ENCODE measurements around the gene FLAD1. TPM values are rescaled to one million over a fixed set of nuclear protein-coding genes. Genes with fewer than 3 reads are reported as not detected.

The FLAD1 gene
- total RNA-seq, 1 experiment from 2014 or later: 58.4 TPM

DNA sequence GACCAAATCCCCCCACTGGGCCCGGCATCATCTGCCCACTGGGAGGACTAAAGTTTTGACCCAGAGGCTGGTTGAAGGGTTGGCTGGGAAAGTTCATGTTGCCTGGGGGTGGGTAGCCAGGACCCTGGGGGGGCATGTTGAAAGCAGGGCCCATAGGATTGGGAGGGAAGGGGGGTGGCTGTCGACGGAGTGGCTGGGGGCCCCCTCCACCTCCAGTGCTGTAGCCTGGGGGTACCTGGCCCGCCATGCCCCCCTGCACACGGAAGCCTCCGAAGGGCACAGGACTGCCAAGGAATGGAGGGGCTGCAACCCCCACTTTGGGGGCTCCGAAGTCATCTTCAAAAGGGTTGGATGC, 23.7 kb upstream of the FLAD1 start:
- no peaks in the 10 kb centered on the region for H3K27me3 ChIP-seq (ENCODE audit: insufficient read depth, low read length)
- peaks cover 19% of the 10 kb centered on the region for H3K79me2 ChIP-seq (ENCODE audit: insufficient read depth, low read length)
- H4K20me1 ChIP-seq (ENCODE audit: insufficient read depth): no peaks in the 10 kb centered on the region
- ChIA-PET POLR2A (no interaction called here), CTCF (no interaction called here), RAD21 (ENCODE audit: low non-redundant PET in 1 of 2, low total read pairs in 2 of 2, uncharacterized antibody in 2 of 2, unreplicated experiment in 2 of 2) (no interaction called here)
- DNase-seq (ENCODE audit: low read depth, low spot score): no peak
- intact Hi-C loops (cut with micrococcal nuclease): no loop called here
- peaks cover 13 to 22% of the 10 kb centered on the region in 2 experiments; a peak in 2 of 4 replicates for H3K36me3 ChIP-seq (ENCODE audit: control insufficient read depth in 1 of 2, insufficient read depth in 2 of 2, low read length in 2 of 2)
- H3K27ac ChIP-seq (ENCODE audit: low read depth, low read length): no peak overlapping the region
- H3K9me2 ChIP-seq (ENCODE audit: insufficient read depth): no peaks in the 10 kb centered on the region
- H3K9me3 ChIP-seq (ENCODE audit: control insufficient read depth in 1 of 2, insufficient read depth in 1 of 2, low read depth in 1 of 2, low read length in 2 of 2): no peaks in the 10 kb centered on the region
- ATAC-seq: no peak
- H3K4me2 ChIP-seq (ENCODE audit: low read length): no peak overlapping the region
- peaks cover 27 to 57% of the 10 kb centered on the region in 2 experiments for H3K4me1 ChIP-seq (ENCODE audit: control insufficient read depth in 1 of 2, insufficient read depth in 2 of 2, low read length in 2 of 2)
- no peak for TF ChIP-seq TCF7L2 (IDR thresholded peaks at IDR 0.05; ENCODE audit: borderline replicate concordance, extremely low read depth, insufficient read depth, insufficient read length)
- TF ChIP-seq CBX3 (IDR thresholded peaks at IDR 0.05; ENCODE audit: low read depth): no peak
- no peak for TF ChIP-seq ZNF274 (IDR thresholded peaks at IDR 0.05; ENCODE audit: low read depth, low read length)
- TF ChIP-seq EGR1 (IDR thresholded peaks at IDR 0.05; ENCODE audit: low read depth): no peak
- no peak for TF ChIP-seq RAD21 (IDR thresholded peaks at IDR 0.05; ENCODE audit: low read depth)
- no peak for TF ChIP-seq POLR2A (IDR thresholded peaks at IDR 0.05; ENCODE audit: borderline replicate concordance, extremely low read depth, insufficient read depth, insufficient read length)
- no peak overlapping the region for H3K4me3 ChIP-seq (replicated peaks in 1 of 2; ENCODE audit: low read depth in 1 of 2, low read length in 2 of 2)
- H2AFZ ChIP-seq (ENCODE audit: low read depth, low read length, poor library complexity, severe bottlenecking): no peak overlapping the region
- no TSS peak for BruUV-seq (replicated peaks)
- no peak overlapping the region for H3K9ac ChIP-seq (ENCODE audit: low read length)

DNA sequence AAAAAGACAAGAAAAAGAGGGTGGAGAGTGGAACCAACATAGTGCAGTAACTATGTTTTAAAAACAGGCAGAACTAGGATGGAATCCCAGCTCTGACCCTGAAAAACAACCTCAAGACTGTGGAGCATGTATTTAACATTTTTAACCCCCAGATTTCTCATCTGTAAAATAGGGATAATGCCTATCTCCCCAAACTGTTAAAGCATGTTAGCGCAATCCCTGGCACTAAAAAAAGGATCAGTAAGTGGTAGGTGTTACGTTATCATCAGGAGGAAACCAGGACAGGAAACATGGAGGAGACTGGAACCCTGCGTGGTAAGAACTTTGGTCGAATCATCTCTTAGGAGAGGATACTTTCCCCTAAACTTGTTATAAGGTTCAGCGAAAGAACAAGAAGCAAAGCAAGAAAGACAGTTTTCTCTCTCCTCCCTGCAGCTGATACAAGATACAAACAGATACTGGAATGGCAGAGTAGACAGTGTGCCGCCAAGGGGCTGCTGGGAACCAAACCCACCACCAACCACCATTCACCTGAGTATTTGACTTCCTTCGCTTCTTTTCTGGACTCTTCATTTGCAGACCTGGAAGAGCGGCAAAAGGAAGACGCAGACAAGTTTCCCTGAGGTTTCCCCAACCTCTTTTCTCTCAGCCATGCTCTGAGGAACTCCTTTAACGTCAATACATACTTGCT, 22.6 kb upstream of the FLAD1 start:
- peak overlapping the region; percentile 82 for H3K4me2 ChIP-seq (ENCODE audit: low read length)
- H3K27ac ChIP-seq (ENCODE audit: low read depth, low read length): peak overlapping the region; percentile 92
- POLR2A ChIA-PET: interaction anchor here (0.5 to 2.4 kb wide), 4 partner anchors 12 to 413 kb away, joined by 3 to 38 read pairs (median 4); partner anchors contain the start of genes CKS1B, KCNN3 and SHC1
- H3K4me3 ChIP-seq (replicated peaks in 1 of 2; ENCODE audit: low read depth in 1 of 2, low read length in 2 of 2): peak overlapping the region; percentile 64 to 80
- BruUV-seq (replicated peaks): TSS peak; percentile 58
- peaks cover 23 to 55% of the 10 kb centered on the region in 2 experiments for H3K4me1 ChIP-seq (ENCODE audit: control insufficient read depth in 1 of 2, insufficient read depth in 2 of 2, low read length in 2 of 2)
- H3K9ac ChIP-seq (ENCODE audit: low read length): peak overlapping the region; percentile 78
- RAD21 ChIA-PET (ENCODE audit: low non-redundant PET in 1 of 2, low total read pairs in 2 of 2, uncharacterized antibody in 2 of 2, unreplicated experiment in 2 of 2): interaction anchor here (0.7 to 1.2 kb wide), 3 partner anchors 16 to 39 kb away, joined by 4 to 5 read pairs (median 5); no protein-coding TSS in a partner anchor
- H3K27me3 ChIP-seq (ENCODE audit: insufficient read depth, low read length): no peaks in the 10 kb centered on the region
- ATAC-seq (no peak), DNase-seq (ENCODE audit: low read depth, low spot score) (no peak)
- no peaks in the 10 kb centered on the region for H4K20me1 ChIP-seq (ENCODE audit: insufficient read depth)
- CTCF ChIA-PET: interaction anchor here (1.0 to 2.5 kb wide), 4 partner anchors 10 to 401 kb away, joined by 3 to 15 read pairs (median 8); partner anchors contain the start of gene SHC1
- peaks cover 16 to 32% of the 10 kb centered on the region in 2 experiments; a peak in 3 of 4 replicates for H3K36me3 ChIP-seq (ENCODE audit: control insufficient read depth in 1 of 2, insufficient read depth in 2 of 2, low read length in 2 of 2)
- intact Hi-C loops (cut with micrococcal nuclease): loop anchor here (5.0 kb wide), 1 partner anchor 37 kb away; no protein-coding TSS in a partner anchor
- peaks cover 19% of the 10 kb centered on the region for H3K79me2 ChIP-seq (ENCODE audit: insufficient read depth, low read length)
- no peaks in the 10 kb centered on the region for H3K9me2 ChIP-seq (ENCODE audit: insufficient read depth)
- TF ChIP-seq SP1 (IDR thresholded peaks at IDR 0.05; ENCODE audit: low read depth): no peak
- TF ChIP-seq ZNF274 (IDR thresholded peaks at IDR 0.05; ENCODE audit: low read depth, low read length): no peak
- TF ChIP-seq, protein P1, sequence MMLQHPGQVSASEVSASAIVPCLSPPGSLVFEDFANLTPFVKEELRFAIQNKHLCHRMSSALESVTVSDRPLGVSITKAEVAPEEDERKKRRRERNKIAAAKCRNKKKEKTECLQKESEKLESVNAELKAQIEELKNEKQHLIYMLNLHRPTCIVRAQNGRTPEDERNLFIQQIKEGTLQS (IDR thresholded peaks at IDR 0.05): no peak
- no peak for TF ChIP-seq EZH2 (IDR thresholded peaks at IDR 0.05)
- no peak for TF ChIP-seq CBX3 (IDR thresholded peaks at IDR 0.05; ENCODE audit: low read depth)
- no peak; the same call in 1 of the 2 replicates for TF ChIP-seq ELF1 (IDR thresholded peaks at IDR 0.05; ENCODE audit: borderline replicate concordance, low read depth)
- TF ChIP-seq, protein P2, sequence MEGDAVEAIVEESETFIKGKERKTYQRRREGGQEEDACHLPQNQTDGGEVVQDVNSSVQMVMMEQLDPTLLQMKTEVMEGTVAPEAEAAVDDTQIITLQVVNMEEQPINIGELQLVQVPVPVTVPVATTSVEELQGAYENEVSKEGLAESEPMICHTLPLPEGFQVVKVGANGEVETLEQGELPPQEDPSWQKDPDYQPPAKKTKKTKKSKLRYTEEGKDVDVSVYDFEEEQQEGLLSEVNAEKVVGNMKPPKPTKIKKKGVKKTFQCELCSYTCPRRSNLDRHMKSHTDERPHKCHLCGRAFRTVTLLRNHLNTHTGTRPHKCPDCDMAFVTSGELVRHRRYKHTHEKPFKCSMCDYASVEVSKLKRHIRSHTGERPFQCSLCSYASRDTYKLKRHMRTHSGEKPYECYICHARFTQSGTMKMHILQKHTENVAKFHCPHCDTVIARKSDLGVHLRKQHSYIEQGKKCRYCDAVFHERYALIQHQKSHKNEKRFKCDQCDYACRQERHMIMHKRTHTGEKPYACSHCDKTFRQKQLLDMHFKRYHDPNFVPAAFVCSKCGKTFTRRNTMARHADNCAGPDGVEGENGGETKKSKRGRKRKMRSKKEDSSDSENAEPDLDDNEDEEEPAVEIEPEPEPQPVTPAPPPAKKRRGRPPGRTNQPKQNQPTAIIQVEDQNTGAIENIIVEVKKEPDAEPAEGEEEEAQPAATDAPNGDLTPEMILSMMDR (IDR thresholded peaks at IDR 0.05 in 2 of 3, conservative IDR thresholded peaks at IDR 0.05 in 1 of 3; ENCODE audit: borderline replicate concordance in 1 of 3, insufficient read depth in 1 of 3, low read depth in 2 of 3, low read length in 2 of 3): no peak
- TF ChIP-seq RAD21 (IDR thresholded peaks at IDR 0.05; ENCODE audit: low read depth): no peak
- H3K9me3 ChIP-seq (ENCODE audit: control insufficient read depth in 1 of 2, insufficient read depth in 1 of 2, low read depth in 1 of 2, low read length in 2 of 2): no peaks in the 10 kb centered on the region
- H2AFZ ChIP-seq (ENCODE audit: low read depth, low read length, poor library complexity, severe bottlenecking): no peak overlapping the region

Measured in HCT116 (cell line).